Stimulated activated CD4-positive, alpha-beta T cell treated with anti-CD3 and anti-CD28 coated beads, Interleukin-12 subunit alpha, Interleukin-12 subunit beta, amount 100 ng/mL, for 4 hours (primary cell): ENCODE measurements around the gene CD74.
A peak's percentile ranks its signal among the peaks of the same experiment; 100 is the strongest.
"Not testable (repeated sequence)": the region's sequence is repeated elsewhere in the genome, so short reads cannot be mapped to it uniquely, and the experiment has no call there.

Experiments used
- DNase-seq: peaks from one replicate; pipeline ENCODE4 v3.0.0-alpha.2; 2020

Gene CD74

GRCh38 chr5:150441813-150442698, 29.3 kb upstream of the CD74 start:
- no peak for DNase-seq

- DNase-seq = no peak
Measured at GRCh38 chr5:150440948-150441812, 28.5 kb upstream of the CD74 start.

- no peak for DNase-seq
Measured at GRCh38 chr5:150438873-150439546, 26.3 kb upstream of the CD74 start.

GRCh38 chr5:150436141-150436680, 23.5 kb upstream of the CD74 start:
- DNase-seq = peak; percentile 92

GRCh38 chr5:150434464-150434863, 21.8 kb upstream of the CD74 start:
- no peak for DNase-seq

- no peak for DNase-seq
Measured at GRCh38 chr5:150431574-150431973, 18.9 kb upstream of the CD74 start.

- no peak for DNase-seq
Measured at GRCh38 chr5:150431048-150431447, 18.3 kb upstream of the CD74 start.

GRCh38 chr5:150429410-150429873, 16.7 kb upstream of the CD74 start:
- no peak for DNase-seq

- DNase-seq = no peak
Measured at GRCh38 chr5:150428978-150429377, 16.3 kb upstream of the CD74 start.

GRCh38 chr5:150428106-150428876, 15.6 kb upstream of the CD74 start:
- DNase-seq = no peak

- DNase-seq = not testable (repeated sequence)
Measured at GRCh38 chr5:150426165-150426564, 13.5 kb upstream of the CD74 start.

GRCh38 chr5:150422758-150423157, 10.0 kb upstream of the CD74 start:
- DNase-seq = no peak

- no peak for DNase-seq
Measured at GRCh38 chr5:150422075-150422474, 9.4 kb upstream of the CD74 start.

GRCh38 chr5:150419630-150420270, 7.0 kb upstream of the CD74 start:
- DNase-seq = no peak

GRCh38 chr5:150413902-150414790, 1.4 kb upstream of the CD74 start:
- DNase-seq = not testable (repeated sequence)

GRCh38 chr5:150413176-150413901, 629 bp upstream of the CD74 start:
- DNase-seq = no peak

GRCh38 chr5:150411245-150411979, 1.3 kb downstream of the CD74 start:
- DNase-seq = peak; percentile 56

GRCh38 chr5:150410524-150411244, 2.0 kb downstream of the CD74 start:
- peak; percentile 25 for DNase-seq
